Measurements from ENCODE around the gene ANTXR2. TPM values are rescaled to one million over a fixed set of nuclear protein-coding genes. Genes with fewer than 3 reads are reported as not detected.

ANTXR2 gene
- total and polyA plus RNA-seq, 2 of the 13 experiments (the other 11 are each of a cell fraction or from before 2014, with no cell fraction given) = 4.6 to 14.5 TPM

DNA sequence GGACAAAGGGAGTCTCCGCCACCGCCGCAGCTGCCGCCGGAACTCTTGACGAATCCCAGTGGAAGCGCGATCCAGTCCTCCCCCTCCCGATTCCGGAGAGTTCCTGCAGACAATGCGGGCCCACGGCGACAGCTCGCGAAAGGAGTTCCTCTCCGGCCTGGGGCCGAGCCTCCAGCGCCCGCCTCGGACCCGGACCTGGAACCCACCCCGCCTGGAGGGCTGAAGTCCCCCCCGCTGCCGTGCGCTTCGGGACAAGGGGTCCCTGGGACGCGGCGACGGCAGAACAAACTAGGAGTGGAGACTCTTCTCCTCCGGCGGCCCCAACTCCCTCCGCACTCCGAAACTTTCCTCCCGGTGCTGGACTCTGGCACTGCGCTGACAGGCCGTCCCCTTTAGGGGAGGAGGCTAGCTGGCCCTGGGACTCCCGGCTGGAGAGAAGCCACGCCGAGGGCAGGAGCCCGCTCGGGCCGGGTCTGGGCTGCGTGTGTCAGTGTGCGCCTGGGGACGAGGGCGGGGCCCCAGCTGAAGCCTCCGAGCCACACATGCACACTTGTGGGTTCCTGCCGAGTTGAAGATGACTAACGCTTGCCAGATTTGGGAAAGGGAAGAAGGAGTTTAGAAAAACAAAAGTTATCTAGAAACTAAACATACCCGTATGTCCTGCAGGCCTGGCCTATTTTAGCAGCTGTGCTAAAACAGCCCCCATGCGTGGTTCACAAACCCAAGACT lies at the start of gene ANTXR2 (continued):
- TF ChIP-seq, protein P1, sequence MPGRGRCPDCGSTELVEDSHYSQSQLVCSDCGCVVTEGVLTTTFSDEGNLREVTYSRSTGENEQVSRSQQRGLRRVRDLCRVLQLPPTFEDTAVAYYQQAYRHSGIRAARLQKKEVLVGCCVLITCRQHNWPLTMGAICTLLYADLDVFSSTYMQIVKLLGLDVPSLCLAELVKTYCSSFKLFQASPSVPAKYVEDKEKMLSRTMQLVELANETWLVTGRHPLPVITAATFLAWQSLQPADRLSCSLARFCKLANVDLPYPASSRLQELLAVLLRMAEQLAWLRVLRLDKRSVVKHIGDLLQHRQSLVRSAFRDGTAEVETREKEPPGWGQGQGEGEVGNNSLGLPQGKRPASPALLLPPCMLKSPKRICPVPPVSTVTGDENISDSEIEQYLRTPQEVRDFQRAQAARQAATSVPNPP (CRISPR knock-in tag; IDR thresholded peaks at IDR 0.05) = no peak
- TF ChIP-seq PHF8 (CRISPR knock-in tag; IDR thresholded peaks at IDR 0.05) = peak; percentile 87
- TF ChIP-seq JDP2 (CRISPR knock-in tag; IDR thresholded peaks at IDR 0.05; ENCODE audit: borderline replicate concordance) = no peak
- TF ChIP-seq, protein P2, sequence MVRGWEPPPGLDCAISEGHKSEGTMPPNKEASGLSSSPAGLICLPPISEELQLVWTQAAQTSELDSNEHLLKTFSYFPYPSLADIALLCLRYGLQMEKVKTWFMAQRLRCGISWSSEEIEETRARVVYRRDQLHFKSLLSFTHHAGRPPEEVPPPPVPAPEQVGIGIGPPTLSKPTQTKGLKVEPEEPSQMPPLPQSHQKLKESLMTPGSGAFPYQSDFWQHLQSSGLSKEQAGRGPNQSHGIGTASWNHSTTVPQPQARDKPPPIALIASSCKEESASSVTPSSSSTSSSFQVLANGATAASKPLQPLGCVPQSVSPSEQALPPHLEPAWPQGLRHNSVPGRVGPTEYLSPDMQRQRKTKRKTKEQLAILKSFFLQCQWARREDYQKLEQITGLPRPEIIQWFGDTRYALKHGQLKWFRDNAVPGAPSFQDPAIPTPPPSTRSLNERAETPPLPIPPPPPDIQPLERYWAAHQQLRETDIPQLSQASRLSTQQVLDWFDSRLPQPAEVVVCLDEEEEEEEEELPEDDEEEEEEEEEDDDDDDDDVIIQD (CRISPR knock-in tag; IDR thresholded peaks at IDR 0.05; ENCODE audit: low read depth) = no peak
- peak; percentile 77 for TF ChIP-seq POGZ (CRISPR knock-in tag; IDR thresholded peaks at IDR 0.05)
- no peak for TF ChIP-seq ELF4 (CRISPR knock-in tag; IDR thresholded peaks at IDR 0.05; ENCODE audit: borderline replicate concordance)
- TF ChIP-seq CCDC6 (CRISPR knock-in tag; IDR thresholded peaks at IDR 0.05) = peak; percentile 34; the same call in 1 of the 2 replicates
- no peak for TF ChIP-seq CCAR2 (optimal IDR thresholded peaks at IDR 0.05; ENCODE audit: low read depth, low read length)
- TF ChIP-seq ZNF431 (CRISPR knock-in tag; IDR thresholded peaks at IDR 0.05; ENCODE audit: borderline replicate concordance, low read depth) = no peak
- no peak for TF ChIP-seq SETDB1 (CRISPR knock-in tag; IDR thresholded peaks at IDR 0.05; ENCODE audit: borderline replicate concordance)
- TF ChIP-seq HMG20A (CRISPR knock-in tag; IDR thresholded peaks at IDR 0.05; ENCODE audit: borderline replicate concordance) = peak; percentile 30; the same call in 1 of the 2 replicates
- TF ChIP-seq TBP (CRISPR knock-in tag; IDR thresholded peaks at IDR 0.05) = no peak
- peak; percentile 85 for TF ChIP-seq XRCC5 (optimal IDR thresholded peaks at IDR 0.05; ENCODE audit: low read length)
- no peak for TF ChIP-seq ASH2L (IDR thresholded peaks at IDR 0.05; ENCODE audit: insufficient read length, low read depth, low read length)
- no peak; the same call in 1 of the 2 replicates for TF ChIP-seq ZNF446 (CRISPR knock-in tag; IDR thresholded peaks at IDR 0.05)
- TF ChIP-seq ZNF772 (CRISPR knock-in tag; IDR thresholded peaks at IDR 0.05) = no peak
- peak; percentile 36; the same call in 1 of the 2 replicates for TF ChIP-seq SALL2 (CRISPR knock-in tag; IDR thresholded peaks at IDR 0.05)
- no peak; the same call in 1 of the 2 replicates for TF ChIP-seq PHF21A (CRISPR knock-in tag; IDR thresholded peaks at IDR 0.05)
- TF ChIP-seq PCBP1 (IDR thresholded peaks at IDR 0.05; ENCODE audit: borderline replicate concordance, low read depth, low read length) = 0 out of 2 replicates have a peak, but pooled peaks have one; percentile 48
- no peak; the same call in 1 of the 2 replicates for TF ChIP-seq RXRB (CRISPR knock-in tag; IDR thresholded peaks at IDR 0.05; ENCODE audit: borderline replicate concordance)
- no peak for TF ChIP-seq ZBTB1 (CRISPR knock-in tag; IDR thresholded peaks at IDR 0.05; ENCODE audit: borderline replicate concordance)
- TF ChIP-seq ZFP36 (IDR thresholded peaks at IDR 0.05; ENCODE audit: borderline replicate concordance, low read depth, low read length, partially characterized antibody) = no peak
- TF ChIP-seq ZNF883 (CRISPR knock-in tag; IDR thresholded peaks at IDR 0.05; ENCODE audit: not compliant biosample characterization) = no peak
- TF ChIP-seq SALL1 (CRISPR knock-in tag; IDR thresholded peaks at IDR 0.05) = no peak
- TF ChIP-seq, protein P3, sequence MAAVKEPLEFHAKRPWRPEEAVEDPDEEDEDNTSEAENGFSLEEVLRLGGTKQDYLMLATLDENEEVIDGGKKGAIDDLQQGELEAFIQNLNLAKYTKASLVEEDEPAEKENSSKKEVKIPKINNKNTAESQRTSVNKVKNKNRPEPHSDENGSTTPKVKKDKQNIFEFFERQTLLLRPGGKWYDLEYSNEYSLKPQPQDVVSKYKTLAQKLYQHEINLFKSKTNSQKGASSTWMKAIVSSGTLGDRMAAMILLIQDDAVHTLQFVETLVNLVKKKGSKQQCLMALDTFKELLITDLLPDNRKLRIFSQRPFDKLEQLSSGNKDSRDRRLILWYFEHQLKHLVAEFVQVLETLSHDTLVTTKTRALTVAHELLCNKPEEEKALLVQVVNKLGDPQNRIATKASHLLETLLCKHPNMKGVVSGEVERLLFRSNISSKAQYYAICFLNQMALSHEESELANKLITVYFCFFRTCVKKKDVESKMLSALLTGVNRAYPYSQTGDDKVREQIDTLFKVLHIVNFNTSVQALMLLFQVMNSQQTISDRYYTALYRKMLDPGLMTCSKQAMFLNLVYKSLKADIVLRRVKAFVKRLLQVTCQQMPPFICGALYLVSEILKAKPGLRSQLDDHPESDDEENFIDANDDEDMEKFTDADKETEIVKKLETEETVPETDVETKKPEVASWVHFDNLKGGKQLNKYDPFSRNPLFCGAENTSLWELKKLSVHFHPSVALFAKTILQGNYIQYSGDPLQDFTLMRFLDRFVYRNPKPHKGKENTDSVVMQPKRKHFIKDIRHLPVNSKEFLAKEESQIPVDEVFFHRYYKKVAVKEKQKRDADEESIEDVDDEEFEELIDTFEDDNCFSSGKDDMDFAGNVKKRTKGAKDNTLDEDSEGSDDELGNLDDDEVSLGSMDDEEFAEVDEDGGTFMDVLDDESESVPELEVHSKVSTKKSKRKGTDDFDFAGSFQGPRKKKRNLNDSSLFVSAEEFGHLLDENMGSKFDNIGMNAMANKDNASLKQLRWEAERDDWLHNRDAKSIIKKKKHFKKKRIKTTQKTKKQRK (IDR thresholded peaks at IDR 0.05; ENCODE audit: low read length) = no peak

Data from HepG2 (cell line).